Stimulated activated naive B cell treated with anti-CD40 and anti-IgM and Interleukin-4, amounts not matched to agents 10 μg/mL and 1 μg/mL and 100 μg/mL, for 72 hours (primary cell): ENCODE data around the gene DIO2.

Experiments
- ATAC-seq, 2 donors: fragments of 150-1000 bp; cut with Tn5 transposase; replicated peaks; 2 replicates each; pipeline ENCODE4 v1.10.0; 2021; ENCODE audit warnings: moderate library complexity in 1 of 2
- DNase-seq: peaks from one replicate; pipeline ENCODE4 v3.0.0; 2021
- H3K27ac Mint-ChIP-seq: one replicate; pipeline ENCODE4 v1.8.0; 2022; ENCODE audit warnings: mild to moderate bottlenecking, mixed read lengths
- H3K27me3 Mint-ChIP-seq, 2 donors: one replicate each; pipeline ENCODE4 v1.8.0; 2022; ENCODE audit warnings: mixed read lengths in 2 of 2
- H3K36me3 Mint-ChIP-seq, 2 donors: one replicate each; pipeline ENCODE4 v1.8.0; 2022; ENCODE audit warnings: mixed read lengths in 2 of 2, mild to moderate bottlenecking in 1 of 2
- H3K4me1 Mint-ChIP-seq, 2 donors: one replicate each; pipeline ENCODE4 v1.8.0; 2022; ENCODE audit warnings: mixed read lengths in 2 of 2, mild to moderate bottlenecking in 1 of 2
- H3K4me3 Mint-ChIP-seq, 2 donors: one replicate each; pipeline ENCODE4 v1.8.0; 2022; ENCODE audit warnings: mild to moderate bottlenecking in 2 of 2, mixed read lengths in 2 of 2, moderate library complexity in 1 of 2
- H3K9me3 Mint-ChIP-seq, 2 donors: one replicate each; pipeline ENCODE4 v1.8.0; 2022; ENCODE audit warnings: mixed read lengths in 2 of 2, mild to moderate bottlenecking in 1 of 2

DIO2 gene

DNA sequence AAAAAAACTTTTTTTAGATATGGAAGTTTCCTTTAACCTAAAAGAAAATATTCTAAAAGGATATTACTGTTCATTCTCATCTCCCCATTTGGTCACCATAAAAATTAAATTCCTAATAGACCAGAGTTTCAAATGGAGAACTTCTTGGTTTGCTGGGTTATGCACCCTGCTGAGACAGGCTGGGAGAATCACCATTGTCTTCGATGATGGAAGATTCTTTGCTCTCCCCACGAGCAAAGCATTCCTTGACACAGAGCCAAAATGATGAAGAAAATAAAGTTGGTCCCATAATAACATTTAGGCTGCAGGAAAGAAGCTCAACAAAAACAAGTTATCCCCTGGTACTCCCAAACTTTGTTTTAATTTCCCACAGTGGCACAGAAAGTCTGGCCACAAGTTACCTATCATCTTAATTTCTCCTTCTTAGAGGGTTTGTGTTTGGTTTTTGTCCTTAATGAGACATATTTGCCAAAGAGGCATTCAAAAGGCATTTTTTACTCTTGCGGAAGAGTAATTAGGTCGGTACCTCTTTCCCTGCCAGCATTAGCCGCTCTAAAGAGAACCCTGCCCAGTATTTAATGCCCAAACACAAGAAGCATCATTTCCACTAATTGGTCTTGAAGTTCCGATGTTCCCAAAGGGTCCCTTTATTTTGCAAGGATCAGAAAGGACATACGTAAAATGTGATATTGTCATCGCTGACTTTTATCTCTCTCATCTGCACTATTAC, 4.8 kb downstream of the DIO2 start:
- Mint-ChIP-seq H3K4me3 (no peak overlapping the region), H3K36me3 (no peaks in the 10 kb centered on the region), H3K4me1 (no peaks in the 10 kb centered on the region), H3K9me3 (peaks cover 0 to 3% of the 10 kb centered on the region in 2 donors), H3K27ac (no peak overlapping the region), H3K27me3 (peaks cover 0 to 8% of the 10 kb centered on the region in 2 donors)
- DNase-seq (no peak), ATAC-seq (no peak)

DNA sequence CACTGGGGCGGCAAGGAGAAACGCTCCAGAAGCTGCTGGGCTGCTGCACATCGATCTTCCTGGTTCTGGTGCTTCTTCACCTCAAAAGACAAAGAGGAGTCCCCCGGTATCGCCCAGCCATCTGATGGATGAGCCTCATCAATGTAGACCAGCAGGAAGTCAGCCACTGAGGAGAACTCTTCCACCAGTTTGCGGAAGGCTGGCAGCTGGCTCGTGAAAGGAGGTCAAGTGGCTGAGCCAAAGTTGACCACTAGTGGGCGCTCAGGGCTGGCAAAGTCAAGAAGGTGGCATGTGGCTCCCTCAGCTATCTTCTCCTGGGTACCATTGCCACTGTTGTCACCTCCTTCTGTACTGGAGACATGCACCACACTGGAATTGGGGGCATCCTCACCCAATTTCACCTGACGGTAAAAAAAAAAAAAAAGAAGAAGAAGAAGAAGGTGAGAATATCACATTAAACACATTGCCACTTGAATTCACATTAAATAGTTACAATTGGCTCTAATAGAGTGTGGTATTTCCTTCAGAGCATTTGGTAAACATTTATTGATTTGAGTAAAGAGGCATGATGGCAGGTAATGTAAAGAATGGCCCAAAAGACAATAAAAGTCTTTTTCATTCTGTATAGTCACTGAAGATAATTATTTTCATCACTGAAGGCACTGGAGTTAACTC, 8.3 kb downstream of the DIO2 start:
- Mint-ChIP-seq H3K36me3 (no peaks in the 10 kb centered on the region), H3K27ac (no peak overlapping the region), H3K4me3 (no peak overlapping the region), H3K9me3 (peaks cover 0 to 3% of the 10 kb centered on the region in 2 donors), H3K4me1 (no peaks in the 10 kb centered on the region), H3K27me3 (no peaks in the 10 kb centered on the region)
- ATAC-seq (no peak), DNase-seq (no peak)

GRCh38 chr14:80200093-80200492, 11.2 kb downstream of the DIO2 start:
- DNase-seq: no peak
- no peaks in the 10 kb centered on the region for H3K27me3 Mint-ChIP-seq
- H3K36me3 Mint-ChIP-seq: no peaks in the 10 kb centered on the region
- no peaks in the 10 kb centered on the region for H3K4me1 Mint-ChIP-seq
- H3K9me3 Mint-ChIP-seq: peaks cover 0 to 3% of the 10 kb centered on the region in 2 donors
- H3K27ac Mint-ChIP-seq: no peak overlapping the region
- no peak overlapping the region for H3K4me3 Mint-ChIP-seq
- ATAC-seq: no peak

DNA sequence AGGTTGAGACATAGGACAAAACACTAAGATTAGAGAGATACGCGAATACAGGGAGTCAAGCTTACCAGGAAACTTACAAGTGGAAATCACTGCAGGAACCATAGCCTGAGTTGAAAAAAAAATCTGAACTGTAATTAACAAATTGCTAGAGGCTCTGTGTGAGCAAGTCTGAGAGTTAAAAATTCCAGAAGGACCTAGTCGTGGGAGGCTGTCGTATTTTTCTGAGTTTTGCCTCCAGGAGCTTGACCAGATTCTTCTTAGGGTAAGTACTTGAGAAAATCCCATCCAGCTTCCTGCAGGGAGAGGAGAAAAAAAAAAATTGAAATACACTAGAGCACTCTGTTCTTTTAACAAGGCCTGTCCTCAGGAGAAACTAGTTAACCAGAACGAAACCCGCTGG, 22.7 kb downstream of the DIO2 start:
- Mint-ChIP-seq H3K4me1 (no peaks in the 10 kb centered on the region), H3K9me3 (peaks cover 1 to 5% of the 10 kb centered on the region in 2 donors), H3K4me3 (no peak overlapping the region), H3K27ac (no peak overlapping the region), H3K27me3 (no peaks in the 10 kb centered on the region), H3K36me3 (no peaks in the 10 kb centered on the region)
- DNase-seq (no peak), ATAC-seq (no peak)

DNA sequence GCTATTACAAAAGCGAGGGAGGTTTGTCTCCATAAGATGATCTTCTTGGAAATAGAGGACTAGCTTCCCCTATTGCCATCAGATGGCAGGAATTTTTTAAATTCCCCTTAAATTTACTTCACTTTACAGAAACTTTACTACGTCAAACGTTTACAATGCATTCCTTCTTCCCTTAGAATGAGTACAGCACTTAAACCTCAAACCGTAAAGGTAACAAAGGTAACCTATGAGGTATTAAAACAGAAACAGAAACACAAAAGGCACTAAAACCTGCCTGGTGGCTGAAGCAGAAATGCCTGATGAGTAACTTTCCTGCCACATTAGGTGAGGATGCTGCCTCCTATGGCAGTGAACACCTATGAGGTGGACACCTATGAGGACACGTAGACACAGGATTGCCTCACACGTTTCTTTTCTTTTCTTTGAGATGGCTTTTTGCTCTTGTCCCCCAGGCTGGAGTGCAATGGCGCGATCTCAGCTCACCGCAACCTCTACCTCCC, 25.0 kb downstream of the DIO2 start:
- Mint-ChIP-seq H3K4me1 (no peaks in the 10 kb centered on the region), H3K4me3 (no peak overlapping the region), H3K36me3 (no peaks in the 10 kb centered on the region), H3K27ac (no peak overlapping the region), H3K27me3 (no peaks in the 10 kb centered on the region), H3K9me3 (peaks cover 1 to 9% of the 10 kb centered on the region in 2 donors)
- ATAC-seq (no peak), DNase-seq (no peak)

GRCh38 chr14:80176893-80177292, 34.4 kb downstream of the DIO2 start:
- no peak for ATAC-seq
- H3K4me3 Mint-ChIP-seq: no peak overlapping the region
- peaks cover 4 to 8% of the 10 kb centered on the region in 2 donors for H3K9me3 Mint-ChIP-seq
- DNase-seq: no peak
- no peak overlapping the region for H3K27ac Mint-ChIP-seq
- no peaks in the 10 kb centered on the region for H3K4me1 Mint-ChIP-seq
- no peaks in the 10 kb centered on the region for H3K36me3 Mint-ChIP-seq
- no peaks in the 10 kb centered on the region for H3K27me3 Mint-ChIP-seq

DNA sequence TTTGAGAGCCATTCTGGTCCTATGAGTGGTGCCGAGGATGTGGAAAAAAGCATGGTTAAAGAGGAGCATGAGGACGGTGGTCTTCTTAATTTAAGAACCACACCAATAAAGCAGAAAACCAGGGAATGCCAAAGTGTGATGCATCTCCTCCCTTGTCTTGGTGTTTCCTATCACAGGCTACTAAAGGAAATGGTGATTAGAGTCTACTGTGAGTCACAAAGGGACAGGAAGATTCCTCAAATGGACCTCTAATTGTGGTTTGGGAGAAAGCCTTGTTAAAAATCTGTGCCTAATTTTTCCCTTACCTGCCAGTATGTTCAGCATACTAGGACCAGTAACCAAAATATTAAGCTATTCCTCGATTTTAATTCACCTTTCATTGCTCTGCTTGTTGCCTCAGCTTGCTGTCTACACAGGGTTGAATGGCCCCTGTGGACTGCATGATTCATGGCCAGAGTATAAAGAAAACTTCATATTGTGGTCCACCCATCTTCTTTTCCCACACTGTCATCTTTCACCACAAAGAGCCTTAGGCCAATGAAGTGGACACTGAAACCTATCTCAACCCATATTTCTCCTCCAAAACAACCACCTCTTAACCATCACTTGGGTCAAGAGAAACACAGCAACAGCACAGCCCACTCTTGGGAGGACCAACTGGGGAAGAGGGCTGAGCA, 38.8 kb downstream of the DIO2 start:
- no peak for DNase-seq
- no peaks in the 10 kb centered on the region for H3K27me3 Mint-ChIP-seq
- no peaks in the 10 kb centered on the region for H3K36me3 Mint-ChIP-seq
- H3K4me1 Mint-ChIP-seq: no peaks in the 10 kb centered on the region
- ATAC-seq: no peak
- H3K27ac Mint-ChIP-seq: no peak overlapping the region
- H3K4me3 Mint-ChIP-seq: no peak overlapping the region
- H3K9me3 Mint-ChIP-seq: peaks cover 4% of the 10 kb centered on the region in 2 donors

- Mint-ChIP-seq H3K27me3 (no peaks in the 10 kb centered on the region), H3K4me3 (no peak overlapping the region), H3K36me3 (no peaks in the 10 kb centered on the region), H3K4me1 (no peaks in the 10 kb centered on the region), H3K27ac (no peak overlapping the region), H3K9me3 (peaks cover 0 to 4% of the 10 kb centered on the region in 2 donors)
- no peak for DNase-seq
- ATAC-seq: no peak
Measured at GRCh38 chr14:80167793-80168448, 43.4 kb downstream of the DIO2 start.

GRCh38 chr14:80164991-80165721, 46.1 kb downstream of the DIO2 start:
- no peak for DNase-seq
- Mint-ChIP-seq H3K4me3 (no peak overlapping the region), H3K9me3 (peaks cover 0 to 2% of the 10 kb centered on the region in 2 donors), H3K27me3 (no peaks in the 10 kb centered on the region), H3K36me3 (no peaks in the 10 kb centered on the region), H3K4me1 (no peaks in the 10 kb centered on the region), H3K27ac (no peak overlapping the region)
- no peak for ATAC-seq

DNA sequence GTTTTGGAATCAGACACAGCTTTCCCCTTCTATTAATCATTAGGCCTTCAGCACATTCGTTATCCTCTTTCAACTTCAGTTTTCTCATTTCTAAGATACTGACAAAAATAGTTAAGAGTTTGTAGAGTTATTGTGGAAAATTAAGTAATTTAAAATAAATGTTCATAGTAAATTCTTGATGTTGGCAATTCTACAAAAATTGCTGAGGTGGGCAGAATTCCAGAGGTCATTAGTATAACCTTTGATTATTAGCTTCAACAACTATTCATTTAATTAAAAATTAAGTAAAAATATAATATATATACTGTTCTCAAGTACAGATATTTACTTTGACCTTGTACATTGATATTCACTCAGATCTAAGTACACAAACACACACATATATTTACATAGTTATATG, 58.5 kb downstream of the DIO2 start:
- Mint-ChIP-seq H3K4me1 (no peaks in the 10 kb centered on the region), H3K9me3 (peaks cover 0 to 5% of the 10 kb centered on the region in 2 donors), H3K4me3 (no peak overlapping the region), H3K36me3 (no peaks in the 10 kb centered on the region), H3K27me3 (no peaks in the 10 kb centered on the region), H3K27ac (no peak overlapping the region)
- DNase-seq (no peak), ATAC-seq (no peak)

DNA sequence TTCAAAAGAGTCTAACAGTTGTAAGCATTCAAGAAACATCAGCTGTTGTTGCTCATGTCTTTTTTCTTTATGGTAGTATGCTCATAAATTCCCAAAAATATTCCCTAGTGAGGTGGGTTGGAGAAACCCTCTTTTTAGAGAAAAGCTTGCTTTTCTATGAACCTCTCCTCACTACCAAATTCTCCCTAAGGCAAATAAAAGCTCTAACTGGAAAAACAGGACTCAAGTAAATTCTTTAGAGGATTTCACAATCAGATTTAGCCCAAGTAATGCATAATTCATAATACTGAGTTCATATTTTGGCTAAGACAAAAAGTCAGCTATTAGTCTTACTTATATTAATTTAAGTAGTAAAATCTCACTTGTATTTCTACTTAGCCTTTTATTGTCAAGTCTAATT, 59.1 kb downstream of the DIO2 start:
- no peaks in the 10 kb centered on the region for H3K36me3 Mint-ChIP-seq
- H3K4me1 Mint-ChIP-seq: no peaks in the 10 kb centered on the region
- H3K4me3 Mint-ChIP-seq: no peak overlapping the region
- no peak overlapping the region for H3K27ac Mint-ChIP-seq
- DNase-seq: no peak
- H3K9me3 Mint-ChIP-seq: peaks cover 2 to 5% of the 10 kb centered on the region in 2 donors
- no peak for ATAC-seq
- no peaks in the 10 kb centered on the region for H3K27me3 Mint-ChIP-seq

- no peak overlapping the region for H3K27ac Mint-ChIP-seq
- H3K9me3 Mint-ChIP-seq: peaks cover 6 to 8% of the 10 kb centered on the region in 2 donors
- no peaks in the 10 kb centered on the region for H3K4me1 Mint-ChIP-seq
- no peaks in the 10 kb centered on the region for H3K27me3 Mint-ChIP-seq
- ATAC-seq (no peak), DNase-seq (no peak)
- H3K36me3 Mint-ChIP-seq: no peaks in the 10 kb centered on the region
- H3K4me3 Mint-ChIP-seq: no peak overlapping the region
Measured at GRCh38 chr14:80150301-80150700, 61.0 kb downstream of the DIO2 start.
